CD14-positive monocyte (primary cell): ENCODE data around the gene C1QTNF6. TPM values are rescaled to one million over a fixed set of nuclear protein-coding genes. Genes with fewer than 3 reads are reported as not detected.

ENCODE experiments used
- DNase-seq, 3 donors: peaks; one replicate each; pipeline ENCODE4 v3.0.0-alpha.2; 2011 to 2022
- H2AFZ ChIP-seq: 2 replicates; pipeline ENCODE4 v1.6.0; 2012; ENCODE audit warnings: mild to moderate bottlenecking, low read depth, low read length, inconsistent platforms; ENCODE audit not compliant: insufficient read depth, poor library complexity, severe bottlenecking
- H3K27ac ChIP-seq, 2 donors: 1 replicate in 1 of 2; 2 replicates in 1 of 2; pipeline ENCODE4 v1.5.1; 2012 to 2013; ENCODE audit warnings: low read length in 2 of 2, control low read depth in 1 of 2, inconsistent platforms in 1 of 2, low read depth in 1 of 2, mild to moderate bottlenecking in 1 of 2
- H3K27me3 ChIP-seq, 2 donors: one replicate each; pipeline versions ENCODE4 v1.6.0 to v1.6.1; 2011 to 2013; ENCODE audit warnings: low read length in 2 of 2; ENCODE audit not compliant: control insufficient read depth in 2 of 2, insufficient read depth in 2 of 2
- H3K36me3 ChIP-seq, 2 donors: replicated peaks in 1 of 2; 1 replicate in 1 of 2; 2 replicates in 1 of 2; pipeline versions ENCODE4 v1.5.1 to v1.6.1; 2012 to 2013; ENCODE audit warnings: low read length in 2 of 2, control low read depth in 1 of 2, inconsistent platforms in 1 of 2, mild to moderate bottlenecking in 1 of 2; ENCODE audit not compliant: insufficient read depth in 2 of 2, control insufficient read depth in 1 of 2
- H3K4me1 ChIP-seq, 2 donors: 1 replicate in 1 of 2; 2 replicates in 1 of 2; pipeline versions ENCODE4 v1.5.1 to v1.6.1; 2012 to 2013; ENCODE audit warnings: low read length in 2 of 2, control low read depth in 1 of 2, inconsistent platforms in 1 of 2, mild to moderate bottlenecking in 1 of 2, moderate library complexity in 1 of 2; ENCODE audit not compliant: insufficient read depth in 2 of 2, control insufficient read depth in 1 of 2
- H3K4me2 ChIP-seq: replicated peaks from 2 replicates; pipeline ENCODE3; 2012; ENCODE audit warnings: low read length, moderate library complexity, mild to moderate bottlenecking; ENCODE audit not compliant: poor library complexity, severe bottlenecking; ENCODE audit errors: extremely low read depth
- H3K4me3 ChIP-seq, 3 experiments: fragments of 200-600 bp in 1 of 3; sonication (generic) in 1 of 3; replicated peaks in 1 of 3; 1 replicate in 2 of 3; 2 replicates in 1 of 3; pipeline ENCODE4 v1.5.1; 2011 to 2013; ENCODE audit warnings: low read length in 3 of 3, mild to moderate bottlenecking in 3 of 3, control low read depth in 2 of 3, low read depth in 2 of 3, inconsistent platforms in 1 of 3, moderate library complexity in 1 of 3
- H3K79me2 ChIP-seq: 2 replicates; pipeline ENCODE4 v1.6.0; 2012; ENCODE audit warnings: mild to moderate bottlenecking, control low read depth, inconsistent platforms, low read length, moderate library complexity; ENCODE audit not compliant: insufficient read depth
- H3K9ac ChIP-seq: 2 replicates; pipeline ENCODE4 v1.6.0; 2017; ENCODE audit warnings: low read length, mild to moderate bottlenecking; ENCODE audit not compliant: insufficient read depth, poor library complexity, severe bottlenecking
- H3K9me3 ChIP-seq, 2 donors: replicated peaks in 1 of 2; 1 replicate in 1 of 2; 2 replicates in 1 of 2; pipeline versions ENCODE4 v1.5.1 to v1.6.1; 2012 to 2013; ENCODE audit warnings: low read length in 2 of 2, control low read depth in 1 of 2; ENCODE audit not compliant: control insufficient read depth in 1 of 2, insufficient read depth in 1 of 2
- H4K20me1 ChIP-seq: 2 replicates; pipeline ENCODE4 v1.6.0; 2012; ENCODE audit warnings: mild to moderate bottlenecking, low read length, control low read depth, moderate library complexity; ENCODE audit not compliant: insufficient read depth
- H3K27ac Mint-ChIP-seq, 7 donors: one replicate each; pipeline ENCODE4 v1.8.0; 2020; ENCODE audit warnings: mild to moderate bottlenecking in 7 of 7, mixed read lengths in 7 of 7, moderate library complexity in 6 of 7, inconsistent platforms in 2 of 7
- H3K27me3 Mint-ChIP-seq, 3 donors: one replicate each; pipeline ENCODE4 v1.8.0; 2021 to 2022; ENCODE audit warnings: low read depth in 3 of 3, mild to moderate bottlenecking in 3 of 3, mixed read lengths in 3 of 3, moderate library complexity in 3 of 3, inconsistent platforms in 1 of 3
- H3K36me3 Mint-ChIP-seq, 2 donors: one replicate each; pipeline ENCODE4 v1.8.0; 2020; ENCODE audit warnings: mixed read lengths in 2 of 2, inconsistent platforms in 1 of 2, mild to moderate bottlenecking in 1 of 2
- H3K4me1 Mint-ChIP-seq: one replicate; pipeline ENCODE4 v1.8.0; 2020; ENCODE audit warnings: mild to moderate bottlenecking, mixed read lengths
- H3K4me3 Mint-ChIP-seq, 2 donors: one replicate each; pipeline ENCODE4 v1.8.0; 2020; ENCODE audit warnings: mild to moderate bottlenecking in 2 of 2, mixed read lengths in 2 of 2, moderate library complexity in 1 of 2
- H3K9me3 Mint-ChIP-seq, 7 donors: one replicate each; pipeline ENCODE4 v1.8.0; 2020 to 2022; ENCODE audit warnings: mixed read lengths in 7 of 7, mild to moderate bottlenecking in 6 of 7, moderate library complexity in 6 of 7, inconsistent platforms in 2 of 7
- CTCF ChIP-seq: fragments of 200-600 bp; IDR thresholded peaks from one replicate; pipeline ENCODE4 v1.8.0; 2022; ENCODE audit warnings: antibody characterized with exemption, mild to moderate bottlenecking
- WGBS: methylation state at CpG from one replicate; pipeline ENCODE4 v1.1.5; 2013; ENCODE audit warnings: missing lambda C conversion rate; ENCODE audit not compliant: insufficient coverage; 5-methylcytosine and 5-hydroxymethylcytosine counted together
- intact Hi-C, 2 donors: fragments of 100-400 bp; cut with micrococcal nuclease; formaldehyde crosslinking; loops; one replicate each; pipeline versions ENCODE4 v1.15.0 to v1.15.1; 2023
- polyA minus RNA-seq: library from RNA; depleted of rRNA, polyadenylated mRNA; stranded (reverse); fragments of >200 nt; gene quantifications from 2 replicates; pipeline ENCODE4 v1.2.3, GENCODE V29; 2012
- polyA plus RNA-seq, 3 donors: library from polyadenylated mRNA; depleted of rRNA in 1 of 3; unstranded in 2 of 3; stranded (reverse) in 1 of 3; fragments of 300-500 nt in 2 of 3; fragments of >200 nt in 1 of 3; fragmentation: Illumina TruSeq in 2 of 3; gene quantifications; 1 replicate in 2 of 3; 2 replicates in 1 of 3; pipeline ENCODE4 v1.2.3, GENCODE V29; 2012 to 2021
- total RNA-seq, 12 experiments: library from RNA in 1 of 12; stranded (reverse) in 1 of 12; fragments of 120-200 nt in 1 of 12; gene quantifications; one replicate each; pipeline ENCODE4 v1.2.4 and lab custom pipeline; 2013 to 2026; ENCODE audit warnings: mixed read lengths in 6 of 12, inconsistent platforms in 1 of 12

Gene C1QTNF6
- 0.54 TPM for total RNA-seq (2013)
- polyA plus RNA-seq (1 to 10 TPM in 1 of 3 donors, under 1 TPM in 2; 0.14 to 2.3 (median 0.24) TPM), polyA minus RNA-seq (0.32 and 0.55 TPM in 2 replicates), total RNA-seq (lab: John Stamatoyannopoulos, UW) (0.23 to 2.6 (median 0.92) reads per million in 11 experiments)

GRCh38 chr22:37187891-37188761, at the start of gene C1QTNF6:
C1QTNF6 (minus strand) TSS chr22:37188247; CDS start chr22:37188213, 34 bp downstream.
- Histone ChIP-seq H3K36me3 (no peaks in the 10 kb centered on the region), H3K9me3 (no peaks in the 10 kb centered on the region), H3K27me3 (peaks cover 0 to 3% of the 10 kb centered on the region in 2 donors), H3K9ac (no peak within 1 kb of the TSS), H2AFZ (no peak within 1 kb of the TSS), H3K27ac (no peak within 1 kb of the TSS), H4K20me1 (no peaks in the 10 kb centered on the region), H3K79me2 (no peaks in the 10 kb centered on the region), H3K4me1 (peaks cover 5 to 9% of the 10 kb centered on the region in 2 donors), H3K4me3 (no peak within 1 kb of the TSS), H3K4me2 (no peak within 1 kb of the TSS)
- no peak within 1 kb of the TSS for H3K4me3 Mint-ChIP-seq
- no peak for DNase-seq
- no peak for TF ChIP-seq CTCF
- peaks cover 0 to 3% (median 0%) of the 10 kb centered on the region in 7 donors for H3K9me3 Mint-ChIP-seq
- peaks cover 9 to 17% (median 14%) of the 10 kb centered on the region in 3 donors for H3K27me3 Mint-ChIP-seq
- intact Hi-C loops, result no loop called here
- WGBS, result 41% methylated on average over 9 of the region's 17 CpGs
- no peaks in the 10 kb centered on the region for H3K36me3 Mint-ChIP-seq
- H3K27ac Mint-ChIP-seq, result peak within 1 kb of the TSS in 1 of 7 donors; percentile 9
- H3K4me1 Mint-ChIP-seq, result peaks cover 16% of the 10 kb centered on the region

GRCh38 chr22:37235897-37236607, 48.0 kb upstream of the C1QTNF6 start:
- Mint-ChIP-seq H3K36me3 (peaks cover 86 to 100% of the 10 kb centered on the region in 2 donors), H3K9me3 (no peaks in the 10 kb centered on the region), H3K27me3 (peaks cover 0 to 1% (median 0%) of the 10 kb centered on the region in 3 donors), H3K4me1 (peaks cover 95% of the 10 kb centered on the region), H3K27ac (peak overlapping the region; percentile 83 to 99 (median 87)), H3K4me3 (peak overlapping the region in 1 of 2 donors; percentile 9)
- peaks cover 100% of the 10 kb centered on the region for H4K20me1 ChIP-seq
- no peak overlapping the region for H2AFZ ChIP-seq
- DNase-seq, result peak in 2 of 3 donors; percentile 33 to 54
- no peaks in the 10 kb centered on the region for H3K9me3 ChIP-seq
- H3K4me1 ChIP-seq, result peaks cover 85 to 99% of the 10 kb centered on the region in 2 donors
- H3K4me3 ChIP-seq, result no peak overlapping the region
- no peak for TF ChIP-seq CTCF
- 38% methylated on average over 1 of the region's 3 CpGs for WGBS
- intact Hi-C loops, result no loop called here
- H3K4me2 ChIP-seq, result no peak overlapping the region
- H3K36me3 ChIP-seq, result peaks cover 85 to 99% of the 10 kb centered on the region in 2 donors
- no peak overlapping the region for H3K9ac ChIP-seq
- H3K27me3 ChIP-seq, result no peaks in the 10 kb centered on the region
- H3K79me2 ChIP-seq, result peaks cover 97% of the 10 kb centered on the region
- peak overlapping the region; percentile 1 to 77 for H3K27ac ChIP-seq
